ENCODE data around the gene CYP26B1.

The CYP26B1 gene

DNA sequence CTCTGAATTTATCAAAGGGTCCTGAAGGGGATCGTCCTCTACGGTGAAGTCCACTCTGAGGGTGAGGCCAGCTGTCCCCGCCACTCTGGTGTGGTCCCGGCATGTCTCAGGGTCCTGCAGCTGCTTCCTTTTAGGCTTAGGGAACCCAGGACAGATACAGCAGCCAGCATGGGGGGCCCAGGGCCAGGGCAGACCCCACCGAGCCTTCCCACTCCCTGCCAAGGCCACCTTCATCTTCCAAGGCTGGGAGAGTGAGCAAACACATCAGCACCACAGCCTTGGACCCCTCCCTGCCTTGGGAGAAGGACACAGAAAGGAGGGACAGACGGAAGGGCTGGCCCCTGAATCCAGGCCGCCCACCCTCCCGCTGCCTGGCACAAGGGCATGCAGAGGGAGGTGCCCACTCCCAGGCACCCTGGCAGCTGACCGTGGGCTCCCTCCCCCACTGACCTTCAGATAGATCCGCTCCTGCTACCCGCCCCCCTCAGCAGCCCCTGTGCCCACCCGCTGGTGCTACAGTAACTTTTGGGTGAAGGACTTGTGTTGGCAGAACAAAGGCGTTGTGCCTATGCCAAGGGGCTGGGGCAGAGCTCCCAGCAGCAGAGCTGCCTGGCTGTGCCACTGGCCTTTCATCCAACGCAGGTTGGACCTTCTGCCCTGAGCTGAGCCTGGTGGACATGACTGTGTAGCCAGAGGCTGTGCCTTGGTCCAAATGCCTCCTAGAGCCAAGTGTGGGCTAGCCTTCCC lies 7.6 kb downstream of the CYP26B1 start:
- no peak for DNase-seq (ENCODE audit: low spot score)
- no peak for TF ChIP-seq CTCF (IDR thresholded peaks at IDR 0.05; ENCODE audit: borderline replicate concordance, control extremely low read depth, extremely low read depth, insufficient read depth, missing control alignments)
- in situ Hi-C loops (cut with MboI; ENCODE audit: low sequenced_read_pairs, unreplicated experiment): loop anchor here (25.0 kb wide), 1 partner anchor 603 kb away; no protein-coding TSS in a partner anchor

- TF ChIP-seq CTCF (IDR thresholded peaks at IDR 0.05; ENCODE audit: borderline replicate concordance, control extremely low read depth, extremely low read depth, insufficient read depth, missing control alignments): no peak
- in situ Hi-C loops (cut with MboI; ENCODE audit: low sequenced_read_pairs, unreplicated experiment): loop anchor here (25.0 kb wide), 1 partner anchor 602 kb away; no protein-coding TSS in a partner anchor
- DNase-seq (ENCODE audit: low spot score): no peak
Observed at GRCh38 chr2:72139471-72139873, 8.2 kb downstream of the CYP26B1 start.

- TF ChIP-seq CTCF (IDR thresholded peaks at IDR 0.05; ENCODE audit: borderline replicate concordance, control extremely low read depth, extremely low read depth, insufficient read depth, missing control alignments): no peak
- in situ Hi-C loops (cut with MboI; ENCODE audit: low sequenced_read_pairs, unreplicated experiment): loop anchor here (25.0 kb wide), 1 partner anchor 602 kb away; no protein-coding TSS in a partner anchor
- no peak for DNase-seq (ENCODE audit: low spot score)
Observed at GRCh38 chr2:72138921-72139381, 8.7 kb downstream of the CYP26B1 start.

DNA sequence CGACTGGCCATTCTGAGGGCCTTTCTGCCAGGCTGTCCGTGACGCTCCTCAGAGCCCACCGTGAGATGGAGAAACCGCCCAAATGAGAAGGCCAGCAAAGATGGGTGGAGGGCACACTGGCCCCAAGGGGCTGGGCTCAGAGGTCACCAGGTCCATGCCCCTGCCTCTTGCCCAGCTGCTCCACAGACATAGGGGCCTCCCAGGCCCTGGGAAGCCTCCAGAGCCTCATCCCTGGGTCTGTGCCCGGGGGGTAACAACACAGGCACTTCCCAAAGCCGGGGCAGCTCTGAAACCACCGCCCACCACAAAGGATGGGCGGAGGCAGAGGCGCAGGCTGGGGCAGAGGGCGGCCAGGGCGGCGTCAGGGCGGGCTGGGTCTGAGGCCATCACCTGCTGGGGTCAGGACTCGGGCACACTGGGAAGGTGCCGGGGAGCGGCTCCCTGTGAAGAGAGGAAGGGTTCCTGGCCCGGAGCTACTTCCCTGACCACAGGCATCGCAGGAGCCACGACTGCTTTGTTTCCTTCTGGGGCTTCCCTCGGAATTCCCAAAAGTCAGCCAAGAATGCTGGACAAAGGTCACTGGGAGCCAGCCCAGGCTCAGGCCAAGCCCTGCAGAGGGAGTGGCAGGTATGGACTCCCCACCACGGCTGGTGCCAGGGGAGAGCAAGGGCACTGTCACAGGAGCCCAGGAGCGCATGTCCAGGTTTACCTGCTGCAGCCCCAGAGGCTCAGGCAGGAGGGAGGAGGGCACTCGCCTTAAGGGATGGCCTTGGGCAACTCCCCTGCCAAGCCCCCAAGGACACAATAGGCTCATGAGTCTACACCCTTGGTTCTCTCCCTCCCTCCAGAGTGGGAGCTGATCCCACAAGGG lies 9.4 kb downstream of the CYP26B1 start:
- no peak for TF ChIP-seq CTCF (IDR thresholded peaks at IDR 0.05; ENCODE audit: borderline replicate concordance, control extremely low read depth, extremely low read depth, insufficient read depth, missing control alignments)
- DNase-seq (ENCODE audit: low spot score): no peak
- in situ Hi-C loops (cut with MboI; ENCODE audit: low sequenced_read_pairs, unreplicated experiment): loop anchor here (25.0 kb wide), 1 partner anchor 601 kb away; no protein-coding TSS in a partner anchor

DNA sequence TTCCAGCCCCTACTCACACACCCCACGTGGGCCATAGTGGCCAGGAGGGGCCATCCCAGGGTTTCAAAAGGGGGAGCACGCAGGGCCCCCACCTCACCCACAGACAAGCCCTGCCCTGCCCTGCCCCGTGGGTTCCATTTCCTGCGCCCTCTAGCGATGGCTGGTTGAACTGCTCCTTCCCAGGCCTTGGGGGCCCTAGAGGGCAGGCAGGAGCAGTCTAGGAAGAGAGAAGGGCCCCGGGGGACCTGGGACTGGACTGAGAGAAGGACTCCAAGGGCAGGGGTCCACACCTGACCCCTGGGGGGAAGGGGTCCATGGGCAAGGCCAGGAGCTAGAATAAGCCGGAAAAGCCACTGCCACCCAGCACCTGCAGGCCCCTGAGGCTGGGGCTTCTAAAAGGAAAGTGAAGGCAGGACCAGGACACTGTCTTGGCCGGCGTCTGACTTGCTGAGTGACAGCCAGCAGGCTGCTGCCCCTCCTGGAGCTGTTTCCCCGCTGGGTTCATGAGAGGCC lies 10.1 kb downstream of the CYP26B1 start:
- TF ChIP-seq CTCF (IDR thresholded peaks at IDR 0.05; ENCODE audit: borderline replicate concordance, control extremely low read depth, extremely low read depth, insufficient read depth, missing control alignments): peak; percentile 94
- in situ Hi-C loops (cut with MboI; ENCODE audit: low sequenced_read_pairs, unreplicated experiment): loop anchor here (25.0 kb wide), 1 partner anchor 600 kb away; no protein-coding TSS in a partner anchor
- DNase-seq (ENCODE audit: low spot score): peak; percentile 90

DNA sequence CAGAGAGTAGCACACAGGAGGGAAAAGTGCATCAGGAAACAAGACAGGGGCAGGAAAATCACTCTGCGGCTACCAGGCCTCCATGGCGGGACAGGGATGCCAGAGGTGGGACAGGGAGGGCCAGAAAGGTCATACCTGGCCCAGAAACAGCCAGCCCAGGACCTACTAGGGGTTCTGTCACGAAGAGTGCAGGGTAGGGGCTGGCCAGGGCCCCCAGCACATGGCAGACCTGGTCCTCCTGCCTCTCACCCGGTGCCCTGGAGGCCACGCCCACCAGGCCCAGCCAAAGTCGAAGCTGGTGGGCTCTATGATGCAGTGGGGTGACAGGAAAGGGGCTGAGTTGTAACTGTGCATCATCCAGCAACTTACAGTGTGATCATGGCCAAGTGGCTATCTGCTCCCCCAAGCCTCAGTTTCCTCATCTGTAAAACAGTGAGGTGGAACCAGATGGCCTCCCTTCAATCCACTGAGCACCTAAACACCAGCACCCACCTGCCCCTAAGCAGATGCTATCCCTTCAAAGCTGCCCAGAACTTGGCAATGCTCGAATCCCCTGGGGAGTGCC lies 10.6 kb downstream of the CYP26B1 start:
- in situ Hi-C loops (cut with MboI; ENCODE audit: low sequenced_read_pairs, unreplicated experiment): loop anchor here (25.0 kb wide), 1 partner anchor 600 kb away; no protein-coding TSS in a partner anchor
- no peak for TF ChIP-seq CTCF (IDR thresholded peaks at IDR 0.05; ENCODE audit: borderline replicate concordance, control extremely low read depth, extremely low read depth, insufficient read depth, missing control alignments)
- no peak for DNase-seq (ENCODE audit: low spot score)
